Measurements from ENCODE around the gene CA10. TPM values are rescaled to one million over a fixed set of nuclear protein-coding genes. Genes with fewer than 3 reads are reported as not detected.
A peak's percentile ranks its signal among the peaks of the same experiment; 100 is the strongest.

Gene CA10
- total RNA-seq, 2 donors from 2014 or later = not detected

DNA sequence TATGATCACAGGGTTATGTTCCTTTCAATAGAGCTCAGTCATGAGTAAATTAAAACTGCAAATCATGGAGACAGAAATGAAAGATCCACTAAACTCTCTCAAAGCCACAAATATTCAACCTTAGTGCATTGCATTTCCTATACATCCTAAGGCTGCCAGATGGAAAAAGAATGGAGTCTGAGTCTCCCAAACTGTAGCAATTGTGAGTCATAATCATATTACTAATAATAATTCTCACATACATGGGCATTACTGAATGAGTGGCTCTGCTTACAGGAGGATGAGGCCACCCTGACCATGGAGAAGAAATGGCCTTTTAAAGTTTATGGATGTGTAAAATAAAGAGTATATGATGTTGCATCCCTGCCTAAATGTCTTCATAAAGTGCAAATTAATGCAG is 3.2 kb downstream of the CA10 start:
- DNase-seq (ENCODE audit: low spot score) (no peak), ATAC-seq (no peak)
- no peak overlapping the region for H3K27ac Mint-ChIP-seq
- H3K9me3 Mint-ChIP-seq = peaks cover 3% of the 10 kb centered on the region
- no peaks in the 10 kb centered on the region for H3K4me1 Mint-ChIP-seq (ENCODE audit: low read depth in 2 of 2)
- H3K36me3 Mint-ChIP-seq = peaks cover 6% of the 10 kb centered on the region
- H3K27me3 Mint-ChIP-seq = peaks cover 24 to 31% of the 10 kb centered on the region in 2 donors
- no peak overlapping the region for H3K4me3 Mint-ChIP-seq

DNA sequence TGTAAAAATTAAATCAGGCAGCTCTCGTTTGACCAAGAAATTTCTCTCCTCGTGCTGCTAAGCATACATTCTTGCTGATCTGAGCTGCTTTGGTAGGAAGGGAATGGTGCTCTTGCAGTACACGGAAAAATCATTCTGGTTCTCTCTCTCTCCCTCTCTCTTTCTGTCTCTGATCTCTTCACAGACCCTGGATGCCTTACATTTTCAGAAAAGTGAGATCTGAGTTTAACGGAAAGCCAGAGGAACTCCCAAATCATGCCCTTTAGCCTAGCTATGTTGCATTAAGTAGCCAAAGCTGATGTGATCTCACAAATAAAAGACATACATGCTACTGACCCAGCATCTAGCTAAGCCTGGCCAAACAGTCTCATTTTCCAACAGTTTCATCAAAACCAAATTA is 4.0 kb downstream of the CA10 start:
- ATAC-seq (no peak), DNase-seq (ENCODE audit: low spot score) (no peak)
- Mint-ChIP-seq H3K4me1 (ENCODE audit: low read depth in 2 of 2) (no peaks in the 10 kb centered on the region), H3K4me3 (no peak overlapping the region), H3K27me3 (peaks cover 15 to 23% of the 10 kb centered on the region in 2 donors), H3K36me3 (no peaks in the 10 kb centered on the region), H3K27ac (no peak overlapping the region), H3K9me3 (peaks cover 7% of the 10 kb centered on the region)

GRCh38 chr17:52150935-52151334 is 7.6 kb downstream of the CA10 start:
- peaks cover 7% of the 10 kb centered on the region for H3K9me3 Mint-ChIP-seq
- H3K27me3 Mint-ChIP-seq = peaks cover 2 to 4% of the 10 kb centered on the region in 2 donors
- DNase-seq (ENCODE audit: low spot score) (no peak), ATAC-seq (no peak)
- H3K36me3 Mint-ChIP-seq = no peaks in the 10 kb centered on the region
- no peak overlapping the region for H3K27ac Mint-ChIP-seq
- H3K4me3 Mint-ChIP-seq = no peak overlapping the region
- no peaks in the 10 kb centered on the region for H3K4me1 Mint-ChIP-seq (ENCODE audit: low read depth in 2 of 2)

DNA sequence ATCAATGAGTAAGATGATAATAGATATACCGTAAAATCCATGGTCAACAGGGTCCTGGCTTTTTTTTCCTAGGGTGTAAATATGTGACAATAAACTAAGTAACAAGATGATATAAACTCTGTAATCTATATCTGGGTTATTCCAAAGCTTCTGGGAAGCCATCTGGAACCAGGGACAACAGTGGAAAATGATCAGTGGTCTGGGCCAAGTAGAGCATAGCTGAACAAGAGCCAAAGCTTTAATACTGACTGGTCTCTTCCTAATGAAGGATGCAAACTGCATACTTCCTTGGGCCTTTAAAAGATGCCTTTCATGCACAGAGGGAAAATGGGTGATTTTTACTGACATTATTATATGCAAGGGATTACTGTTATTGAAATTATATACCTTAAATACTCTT is 8.9 kb downstream of the CA10 start:
- no peak for DNase-seq (ENCODE audit: low spot score)
- H3K36me3 Mint-ChIP-seq = no peaks in the 10 kb centered on the region
- no peaks in the 10 kb centered on the region for H3K27me3 Mint-ChIP-seq
- no peak overlapping the region for H3K27ac Mint-ChIP-seq
- peaks cover 7% of the 10 kb centered on the region for H3K9me3 Mint-ChIP-seq
- H3K4me3 Mint-ChIP-seq = no peak overlapping the region
- no peak for ATAC-seq
- H3K4me1 Mint-ChIP-seq (ENCODE audit: low read depth in 2 of 2) = no peaks in the 10 kb centered on the region

DNA sequence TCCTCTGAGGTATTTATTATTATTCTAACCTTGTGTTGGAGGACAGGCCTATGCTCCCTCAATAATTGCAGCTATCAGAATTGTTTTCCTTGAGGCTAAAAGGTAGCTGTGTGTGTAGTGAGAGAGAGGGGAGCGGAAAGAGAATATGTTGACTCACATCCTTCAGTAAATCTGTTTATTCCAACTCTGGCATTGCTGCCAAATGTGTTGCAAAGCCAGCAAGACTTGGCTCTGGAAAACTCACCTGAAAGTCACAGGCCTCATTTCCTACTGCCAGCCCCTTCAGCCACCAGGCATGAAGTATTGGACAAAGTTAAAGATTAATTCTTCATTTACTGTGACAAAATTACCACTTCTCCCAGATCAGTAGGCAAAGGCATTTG is 9.6 kb downstream of the CA10 start:
- Mint-ChIP-seq H3K27ac (no peak overlapping the region), H3K4me1 (ENCODE audit: low read depth in 2 of 2) (no peaks in the 10 kb centered on the region), H3K27me3 (no peaks in the 10 kb centered on the region), H3K9me3 (peaks cover 7% of the 10 kb centered on the region), H3K4me3 (no peak overlapping the region), H3K36me3 (no peaks in the 10 kb centered on the region)
- ATAC-seq = no peak
- DNase-seq (ENCODE audit: low spot score) = no peak

DNA sequence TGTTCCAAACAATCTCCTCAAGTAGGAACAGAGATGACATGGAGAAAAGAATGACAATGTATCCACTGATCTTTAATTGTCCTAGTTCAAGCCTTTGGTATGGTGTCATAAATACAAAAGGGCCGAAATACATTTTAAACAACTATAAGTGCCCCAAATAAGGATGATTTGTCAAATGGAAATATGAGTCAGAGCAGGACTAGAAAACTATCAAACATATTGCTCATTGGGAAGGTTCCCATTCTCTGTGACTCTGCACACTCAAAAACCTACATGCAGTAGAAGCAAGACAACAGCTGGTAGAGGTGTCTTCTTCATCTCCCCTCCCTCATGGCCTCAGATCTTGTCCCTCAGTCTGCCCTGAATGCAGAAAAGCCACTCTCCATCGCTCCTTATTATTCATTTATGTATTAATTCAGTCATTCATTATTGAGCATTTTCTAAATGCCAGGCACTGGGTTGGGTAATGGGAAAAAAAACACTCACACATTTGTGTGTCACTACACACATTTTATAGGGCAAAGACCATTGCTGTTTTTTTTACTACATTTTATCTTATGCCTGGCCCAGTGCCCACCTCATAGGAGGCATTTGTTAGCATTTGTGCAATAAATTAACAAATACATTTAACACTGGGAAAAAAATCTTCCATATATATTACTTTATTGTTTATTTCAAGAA is 10.1 kb downstream of the CA10 start:
- Mint-ChIP-seq H3K4me3 (no peak overlapping the region), H3K9me3 (peaks cover 7% of the 10 kb centered on the region), H3K27me3 (no peaks in the 10 kb centered on the region), H3K36me3 (no peaks in the 10 kb centered on the region), H3K27ac (no peak overlapping the region), H3K4me1 (ENCODE audit: low read depth in 2 of 2) (no peaks in the 10 kb centered on the region)
- DNase-seq (ENCODE audit: low spot score) (no peak), ATAC-seq (no peak)

DNA sequence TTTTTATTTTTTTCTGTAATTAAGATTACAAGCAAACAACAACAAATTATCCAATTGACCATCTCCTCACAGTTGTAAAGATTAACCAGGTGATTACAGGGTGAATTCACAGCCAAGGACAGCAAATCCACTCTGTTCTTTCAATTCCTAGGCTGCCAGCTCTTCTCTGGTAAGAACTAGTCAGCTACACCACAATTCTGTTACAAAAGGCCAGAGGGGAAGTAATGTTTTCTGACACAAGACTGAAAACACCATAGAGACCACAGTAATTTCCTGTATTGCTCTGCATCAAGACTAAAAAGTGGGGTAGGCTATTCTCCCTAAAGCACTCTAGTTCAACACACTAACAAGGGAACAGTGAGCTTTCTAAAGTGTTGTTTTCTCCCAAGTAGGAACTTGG is 10.6 kb downstream of the CA10 start:
- Mint-ChIP-seq H3K4me3 (no peak overlapping the region), H3K9me3 (peaks cover 7% of the 10 kb centered on the region), H3K36me3 (no peaks in the 10 kb centered on the region), H3K4me1 (ENCODE audit: low read depth in 2 of 2) (no peaks in the 10 kb centered on the region), H3K27ac (no peak overlapping the region), H3K27me3 (no peaks in the 10 kb centered on the region)
- no peak for DNase-seq (ENCODE audit: low spot score)
- peak in 1 of 2 donors; percentile 46 for ATAC-seq

- H3K27me3 Mint-ChIP-seq = no peaks in the 10 kb centered on the region
- H3K4me3 Mint-ChIP-seq = no peak overlapping the region
- H3K27ac Mint-ChIP-seq = no peak overlapping the region
Observed at GRCh38 chr17:52147431-52147830, 11.1 kb downstream of the CA10 start.

DNA sequence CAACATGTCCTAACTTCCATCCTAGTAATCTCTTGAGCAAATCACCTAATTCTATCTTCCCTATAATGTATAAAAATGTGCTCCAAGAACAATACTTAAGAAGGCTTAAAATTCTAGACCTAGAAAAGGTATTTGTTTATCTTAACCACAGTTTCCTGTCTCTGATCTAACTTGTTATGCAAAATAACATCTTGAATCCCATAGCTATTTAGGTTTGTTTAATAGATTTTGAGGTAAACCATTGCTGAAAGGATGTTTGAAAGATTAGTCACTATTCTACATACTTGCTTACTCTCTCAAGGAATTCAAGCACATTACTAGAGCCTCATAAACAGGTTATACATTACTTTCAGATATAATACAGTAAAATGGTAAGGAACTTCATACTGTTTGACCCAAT is 13.0 kb downstream of the CA10 start:
- H3K36me3 Mint-ChIP-seq = no peaks in the 10 kb centered on the region
- no peaks in the 10 kb centered on the region for H3K4me1 Mint-ChIP-seq (ENCODE audit: low read depth in 2 of 2)
- ATAC-seq = no peak
- no peaks in the 10 kb centered on the region for H3K27me3 Mint-ChIP-seq
- peaks cover 4% of the 10 kb centered on the region for H3K9me3 Mint-ChIP-seq
- H3K4me3 Mint-ChIP-seq = no peak overlapping the region
- DNase-seq (ENCODE audit: low spot score) = no peak
- no peak overlapping the region for H3K27ac Mint-ChIP-seq

More at GRCh38 chr17:52147431-52147830, 11.1 kb downstream of the CA10 start:
- Mint-ChIP-seq H3K4me1 (ENCODE audit: low read depth in 2 of 2) (no peaks in the 10 kb centered on the region), H3K36me3 (no peaks in the 10 kb centered on the region), H3K9me3 (peaks cover 7% of the 10 kb centered on the region)
- DNase-seq (ENCODE audit: low spot score) (no peak), ATAC-seq (no peak)

GRCh38 chr17:52143542-52143941 is 15.0 kb downstream of the CA10 start:
- H3K27me3 Mint-ChIP-seq = no peaks in the 10 kb centered on the region
- no peak for ATAC-seq
- no peaks in the 10 kb centered on the region for H3K36me3 Mint-ChIP-seq
- no peak for DNase-seq (ENCODE audit: low spot score)
- no peaks in the 10 kb centered on the region for H3K4me1 Mint-ChIP-seq (ENCODE audit: low read depth in 2 of 2)
- H3K27ac Mint-ChIP-seq = no peak overlapping the region
- no peak overlapping the region for H3K4me3 Mint-ChIP-seq
- no peaks in the 10 kb centered on the region for H3K9me3 Mint-ChIP-seq

DNA sequence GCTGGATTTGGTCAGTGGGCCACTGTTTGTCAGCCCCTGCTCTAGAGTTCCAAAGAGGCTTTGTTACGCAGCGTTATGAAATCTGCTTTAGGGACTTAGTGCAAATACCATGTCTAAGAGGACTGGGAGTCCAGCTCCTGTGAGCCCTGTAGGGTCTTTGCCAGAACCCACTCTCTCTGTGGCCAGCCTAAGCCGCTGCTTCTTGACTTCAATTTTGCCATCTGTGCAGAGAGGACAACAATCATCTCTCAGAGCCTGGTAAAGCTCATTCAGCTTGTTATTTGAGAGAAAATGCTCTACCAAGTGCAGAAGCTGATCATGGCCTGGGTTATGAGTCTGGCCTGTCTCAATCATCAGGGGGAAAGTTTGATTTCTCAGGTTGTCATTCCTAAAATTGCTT is 17.9 kb downstream of the CA10 start:
- Mint-ChIP-seq H3K9me3 (no peaks in the 10 kb centered on the region), H3K4me1 (ENCODE audit: low read depth in 2 of 2) (no peaks in the 10 kb centered on the region), H3K27ac (no peak overlapping the region), H3K27me3 (peaks cover 0 to 11% of the 10 kb centered on the region in 2 donors), H3K36me3 (no peaks in the 10 kb centered on the region), H3K4me3 (no peak overlapping the region)
- ATAC-seq (no peak), DNase-seq (ENCODE audit: low spot score) (no peak)

DNA sequence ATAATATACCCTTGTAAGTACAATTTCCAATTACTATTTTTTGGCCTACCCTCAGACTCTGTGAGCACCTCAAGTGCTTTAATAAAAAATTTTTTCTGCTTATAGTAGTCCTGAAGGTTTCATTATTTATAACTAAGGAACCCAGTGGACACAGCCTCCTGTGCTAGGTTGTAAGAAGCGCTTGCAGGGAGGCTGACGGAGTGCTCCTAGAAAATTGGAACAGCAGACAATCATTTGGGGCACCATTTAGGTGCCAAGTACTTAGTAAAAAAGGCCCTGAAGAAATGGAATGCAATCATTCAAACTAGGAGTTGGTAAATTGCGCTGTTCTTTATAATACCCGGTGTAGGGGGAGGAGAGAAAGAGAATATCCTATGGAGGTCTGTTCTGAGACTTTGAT is 19.8 kb downstream of the CA10 start:
- Mint-ChIP-seq H3K27me3 (peaks cover 0 to 14% of the 10 kb centered on the region in 2 donors), H3K9me3 (no peaks in the 10 kb centered on the region), H3K4me3 (no peak overlapping the region), H3K4me1 (ENCODE audit: low read depth in 2 of 2) (no peaks in the 10 kb centered on the region), H3K27ac (no peak overlapping the region), H3K36me3 (no peaks in the 10 kb centered on the region)
- DNase-seq (ENCODE audit: low spot score) (no peak), ATAC-seq (no peak)

DNA sequence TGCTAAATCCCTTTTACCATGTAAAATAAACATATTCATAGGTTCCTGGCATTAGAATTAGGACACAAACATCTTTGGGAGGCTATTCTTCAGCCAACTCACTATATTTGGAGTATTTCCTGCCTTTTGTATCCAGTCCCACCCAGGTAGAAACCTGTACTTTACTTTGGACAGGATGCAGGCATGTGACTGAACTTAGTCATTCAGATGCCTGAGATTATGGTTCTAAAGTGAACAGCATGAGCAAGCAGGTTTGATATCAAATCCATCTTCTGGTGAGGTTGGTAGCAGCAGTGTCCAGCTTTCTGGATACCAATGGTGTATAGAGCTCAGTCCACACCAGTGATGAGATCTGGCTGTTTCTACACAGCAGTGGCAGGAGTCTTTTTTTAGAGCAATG is 20.2 kb downstream of the CA10 start:
- Mint-ChIP-seq H3K27me3 (peaks cover 0 to 14% of the 10 kb centered on the region in 2 donors), H3K27ac (no peak overlapping the region), H3K4me3 (no peak overlapping the region), H3K9me3 (no peaks in the 10 kb centered on the region), H3K36me3 (no peaks in the 10 kb centered on the region), H3K4me1 (ENCODE audit: low read depth in 2 of 2) (no peaks in the 10 kb centered on the region)
- DNase-seq (ENCODE audit: low spot score) = no peak
- ATAC-seq = no peak

DNA sequence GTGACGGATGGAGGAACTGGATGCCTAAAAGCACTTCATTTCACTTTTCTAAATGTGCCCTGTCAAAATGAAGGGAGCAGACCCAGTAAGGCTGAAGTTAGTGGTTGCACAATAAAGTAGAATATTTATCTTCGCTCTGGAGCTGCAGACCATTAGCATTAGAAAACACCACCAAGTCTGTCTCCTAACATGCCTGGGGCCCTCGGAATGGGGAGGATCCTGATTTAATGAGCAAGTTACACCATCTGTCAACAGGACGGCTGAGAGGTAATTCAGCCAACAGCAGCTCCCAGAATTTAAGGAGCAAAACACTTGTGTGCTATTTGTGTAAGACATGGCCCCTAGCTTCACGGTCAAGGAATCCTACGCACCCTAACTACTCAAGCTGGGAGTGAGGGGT is 22.3 kb downstream of the CA10 start:
- H3K4me1 Mint-ChIP-seq (ENCODE audit: low read depth in 2 of 2) = no peaks in the 10 kb centered on the region
- ATAC-seq = no peak
- no peak for DNase-seq (ENCODE audit: low spot score)
- no peaks in the 10 kb centered on the region for H3K9me3 Mint-ChIP-seq
- peaks cover 0 to 14% of the 10 kb centered on the region in 2 donors for H3K27me3 Mint-ChIP-seq
- H3K27ac Mint-ChIP-seq = no peak overlapping the region
- no peaks in the 10 kb centered on the region for H3K36me3 Mint-ChIP-seq
- H3K4me3 Mint-ChIP-seq = no peak overlapping the region

DNA sequence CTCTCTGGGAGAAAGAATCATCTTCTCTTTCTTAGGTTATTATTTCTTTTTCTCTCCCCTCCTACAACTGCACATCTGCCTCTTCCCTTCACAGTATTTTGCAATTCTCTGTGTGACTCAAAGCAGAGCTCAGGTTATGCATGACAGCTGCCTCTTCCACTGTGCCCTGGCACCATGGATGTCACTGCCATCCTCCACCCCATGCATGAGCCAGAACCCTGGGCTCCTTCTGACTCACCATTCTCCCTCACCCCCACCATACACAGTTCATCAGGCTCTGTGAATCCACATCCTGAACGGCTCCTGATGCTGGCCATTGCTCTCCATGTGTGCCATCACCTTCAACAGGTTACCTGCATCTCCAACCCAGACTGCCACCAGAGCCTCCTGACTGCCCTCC is 23.9 kb downstream of the CA10 start:
- ATAC-seq (no peak), DNase-seq (ENCODE audit: low spot score) (no peak)
- Mint-ChIP-seq H3K27ac (no peak overlapping the region), H3K36me3 (no peaks in the 10 kb centered on the region), H3K4me3 (no peak overlapping the region), H3K4me1 (ENCODE audit: low read depth in 2 of 2) (no peaks in the 10 kb centered on the region), H3K27me3 (peaks cover 0 to 14% of the 10 kb centered on the region in 2 donors), H3K9me3 (peaks cover 2% of the 10 kb centered on the region)

Data from natural killer cell treated with Interleukin-12 subunit alpha and Interleukin-12 subunit beta and Interleukin-15 and Interleukin-18, amount 100 ng/mL, for 72 hours (primary cell).